GM21528 (cell line): ENCODE results near the gene RPL38.

Source experiments
- ATAC-seq: cut with Tn5 transposase; IDR thresholded peaks from one replicate; pipeline ENCODE4 v1.9.1; 2021; ENCODE audit warnings: mild to moderate bottlenecking, moderate library complexity; ENCODE audit not compliant: unreplicated experiment, low FRiP score

The RPL38 gene

GRCh38 chr17:74206332-74206818 lies 2.9 kb downstream of the RPL38 start:
- no peak for ATAC-seq

- no peak for ATAC-seq
Measured at GRCh38 chr17:74210191-74211140, 7.0 kb downstream of the RPL38 start.

- ATAC-seq, result no peak
Measured at GRCh38 chr17:74211141-74211911, 7.8 kb downstream of the RPL38 start.

- ATAC-seq, result no peak
Measured at GRCh38 chr17:74211912-74212208, 8.4 kb downstream of the RPL38 start.

- ATAC-seq, result peak; percentile 9
Measured at GRCh38 chr17:74212209-74212912, 8.9 kb downstream of the RPL38 start.

- ATAC-seq, result peak; percentile 55
Measured at GRCh38 chr17:74212913-74213791, 9.7 kb downstream of the RPL38 start, which contains the start of gene TTYH2. TTYH2 (plus strand) TSS chr17:74213571; CDS start chr17:74213588, 17 bp downstream.

- ATAC-seq, result no peak
Measured at GRCh38 chr17:74213861-74214391, 10.4 kb downstream of the RPL38 start.

- no peak for ATAC-seq
Measured at GRCh38 chr17:74214484-74215341, 11.2 kb downstream of the RPL38 start.

GRCh38 chr17:74215342-74215727 lies 11.9 kb downstream of the RPL38 start:
- no peak for ATAC-seq

GRCh38 chr17:74216505-74216904 lies 13.0 kb downstream of the RPL38 start:
- no peak for ATAC-seq

- ATAC-seq, result no peak
Measured at GRCh38 chr17:74217037-74217730, 13.7 kb downstream of the RPL38 start.

GRCh38 chr17:74217888-74218287 lies 14.4 kb downstream of the RPL38 start:
- no peak for ATAC-seq

- no peak for ATAC-seq
Measured at GRCh38 chr17:74218436-74218835, 15.0 kb downstream of the RPL38 start.

GRCh38 chr17:74219576-74220133 lies 16.2 kb downstream of the RPL38 start:
- ATAC-seq, result no peak

GRCh38 chr17:74220219-74220618 lies 16.7 kb downstream of the RPL38 start:
- no peak for ATAC-seq

- no peak for ATAC-seq
Measured at GRCh38 chr17:74220946-74221818, 17.7 kb downstream of the RPL38 start.

GRCh38 chr17:74222399-74222798 lies 18.9 kb downstream of the RPL38 start:
- no peak for ATAC-seq
